Measurements from ENCODE around the gene TARS1.

- TF ChIP-seq EP300 (IDR thresholded peaks at IDR 0.05) (no peak), POLR2AphosphoS5 (IDR thresholded peaks at IDR 0.05) (no peak), POLR2A (IDR thresholded peaks at IDR 0.05) (no peak)
- TF ChIP-seq, protein P1, sequence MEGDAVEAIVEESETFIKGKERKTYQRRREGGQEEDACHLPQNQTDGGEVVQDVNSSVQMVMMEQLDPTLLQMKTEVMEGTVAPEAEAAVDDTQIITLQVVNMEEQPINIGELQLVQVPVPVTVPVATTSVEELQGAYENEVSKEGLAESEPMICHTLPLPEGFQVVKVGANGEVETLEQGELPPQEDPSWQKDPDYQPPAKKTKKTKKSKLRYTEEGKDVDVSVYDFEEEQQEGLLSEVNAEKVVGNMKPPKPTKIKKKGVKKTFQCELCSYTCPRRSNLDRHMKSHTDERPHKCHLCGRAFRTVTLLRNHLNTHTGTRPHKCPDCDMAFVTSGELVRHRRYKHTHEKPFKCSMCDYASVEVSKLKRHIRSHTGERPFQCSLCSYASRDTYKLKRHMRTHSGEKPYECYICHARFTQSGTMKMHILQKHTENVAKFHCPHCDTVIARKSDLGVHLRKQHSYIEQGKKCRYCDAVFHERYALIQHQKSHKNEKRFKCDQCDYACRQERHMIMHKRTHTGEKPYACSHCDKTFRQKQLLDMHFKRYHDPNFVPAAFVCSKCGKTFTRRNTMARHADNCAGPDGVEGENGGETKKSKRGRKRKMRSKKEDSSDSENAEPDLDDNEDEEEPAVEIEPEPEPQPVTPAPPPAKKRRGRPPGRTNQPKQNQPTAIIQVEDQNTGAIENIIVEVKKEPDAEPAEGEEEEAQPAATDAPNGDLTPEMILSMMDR (IDR thresholded peaks at IDR 0.05): no peak
Measured at GRCh38 chr5:33422191-33422590, 18.6 kb upstream of the TARS1 start.

All from suprapubic skin (tissue), 4 donors.